SH-SY5Y (cell line): ENCODE measurements around the gene ANKK1.

Source experiments
- GATA2 ChIP-seq: IDR thresholded peaks from 2 replicates; pipeline ENCODE4 v1.6.1; 2011; ENCODE audit warnings: mild to moderate bottlenecking, low read depth, low read length
- GATA3 ChIP-seq: IDR thresholded peaks from 2 replicates; pipeline ENCODE4 v1.6.1; 2011; ENCODE audit warnings: low read depth, mild to moderate bottlenecking, low read length, moderate library complexity

ANKK1 gene, protein sequence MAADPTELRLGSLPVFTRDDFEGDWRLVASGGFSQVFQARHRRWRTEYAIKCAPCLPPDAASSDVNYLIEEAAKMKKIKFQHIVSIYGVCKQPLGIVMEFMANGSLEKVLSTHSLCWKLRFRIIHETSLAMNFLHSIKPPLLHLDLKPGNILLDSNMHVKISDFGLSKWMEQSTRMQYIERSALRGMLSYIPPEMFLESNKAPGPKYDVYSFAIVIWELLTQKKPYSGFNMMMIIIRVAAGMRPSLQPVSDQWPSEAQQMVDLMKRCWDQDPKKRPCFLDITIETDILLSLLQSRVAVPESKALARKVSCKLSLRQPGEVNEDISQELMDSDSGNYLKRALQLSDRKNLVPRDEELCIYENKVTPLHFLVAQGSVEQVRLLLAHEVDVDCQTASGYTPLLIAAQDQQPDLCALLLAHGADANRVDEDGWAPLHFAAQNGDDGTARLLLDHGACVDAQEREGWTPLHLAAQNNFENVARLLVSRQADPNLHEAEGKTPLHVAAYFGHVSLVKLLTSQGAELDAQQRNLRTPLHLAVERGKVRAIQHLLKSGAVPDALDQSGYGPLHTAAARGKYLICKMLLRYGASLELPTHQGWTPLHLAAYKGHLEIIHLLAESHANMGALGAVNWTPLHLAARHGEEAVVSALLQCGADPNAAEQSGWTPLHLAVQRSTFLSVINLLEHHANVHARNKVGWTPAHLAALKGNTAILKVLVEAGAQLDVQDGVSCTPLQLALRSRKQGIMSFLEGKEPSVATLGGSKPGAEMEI

DNA sequence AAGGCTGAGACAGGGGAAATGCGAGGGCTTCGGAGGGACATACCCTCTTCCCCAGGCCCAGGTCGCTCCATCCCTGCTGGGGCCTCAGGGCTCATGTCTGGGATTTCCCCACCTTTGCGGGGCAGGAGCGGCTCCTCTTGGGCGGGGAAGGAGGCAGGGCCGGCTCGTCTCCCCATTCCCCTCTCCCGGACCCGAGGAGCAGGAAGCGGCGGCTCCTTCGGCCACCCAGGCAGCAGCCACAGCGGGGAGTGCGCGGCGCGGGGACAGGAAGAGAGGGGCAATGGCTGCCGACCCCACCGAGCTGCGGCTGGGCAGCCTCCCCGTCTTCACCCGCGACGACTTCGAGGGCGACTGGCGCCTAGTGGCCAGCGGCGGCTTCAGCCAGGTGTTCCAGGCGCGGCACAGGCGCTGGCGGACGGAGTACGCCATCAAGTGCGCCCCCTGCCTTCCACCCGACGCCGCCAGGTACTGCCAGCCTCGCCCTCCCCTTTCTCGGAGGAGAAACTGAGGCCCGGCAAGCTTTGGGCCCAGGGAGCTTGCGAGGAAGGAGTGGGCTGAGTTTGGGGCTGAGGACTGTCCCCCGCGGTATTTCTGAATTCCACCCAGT lies at the start of gene ANKK1:
Gene ANKK1, plus strand, starts transcription at position 175 of the 607 bp plus-strand sequence. Its CDS starts 106 bp downstream, at position 281.
- TF ChIP-seq GATA3: no peak
- TF ChIP-seq GATA2: no peak

DNA sequence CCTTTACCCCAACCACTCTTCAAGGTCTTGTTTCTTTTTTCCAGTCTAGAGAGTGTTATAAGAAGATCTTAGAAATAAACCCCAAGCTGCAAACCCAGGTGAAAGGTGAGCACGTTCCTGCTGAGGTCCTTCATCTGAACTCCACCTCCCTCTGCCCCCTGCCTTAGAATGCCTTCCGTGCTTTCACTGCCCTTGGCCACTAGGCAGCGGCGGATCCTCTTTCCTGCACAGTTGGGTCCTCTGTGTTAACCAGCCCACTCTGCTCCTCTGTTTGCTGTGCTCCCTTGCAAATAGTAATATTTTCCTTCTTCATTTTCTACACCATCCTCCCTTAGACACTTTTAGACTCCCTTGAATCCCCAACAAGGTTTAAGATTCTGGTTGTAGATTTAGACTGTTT lies 48.8 kb upstream of the ANKK1 start:
- TF ChIP-seq GATA2: no peak
- no peak for TF ChIP-seq GATA3

DNA sequence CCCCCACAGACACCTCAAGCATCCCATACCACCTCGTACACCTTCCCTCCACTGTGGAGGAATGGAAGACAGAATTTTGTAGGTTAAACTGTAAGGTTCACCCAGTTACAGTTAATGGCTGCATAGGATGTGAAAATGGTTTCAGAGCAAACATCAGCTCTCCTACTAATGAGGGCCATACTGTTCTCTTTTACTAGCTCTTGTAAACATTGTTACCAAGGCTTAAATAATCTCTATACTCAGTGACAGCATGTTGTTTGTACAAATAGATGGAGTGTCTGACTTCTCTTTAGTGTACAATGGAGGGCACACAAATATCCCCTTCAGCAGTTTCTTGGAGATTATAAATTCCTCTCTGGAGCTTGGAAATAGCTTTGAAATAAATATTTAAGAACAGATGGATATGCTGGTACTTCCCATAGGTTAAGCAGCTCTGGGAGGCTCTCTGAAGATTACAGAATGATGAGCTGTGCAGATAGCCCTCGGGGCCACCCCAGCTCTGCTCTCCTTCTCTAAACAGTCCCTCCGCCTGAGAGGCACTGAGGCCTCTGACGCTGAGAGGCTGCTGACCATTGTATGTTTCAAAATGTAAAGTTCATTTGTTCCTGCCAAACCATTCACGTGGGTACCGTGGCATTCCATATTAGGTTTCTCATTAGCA lies 47.5 kb upstream of the ANKK1 start:
- TF ChIP-seq GATA3 (no peak), GATA2 (no peak)

DNA sequence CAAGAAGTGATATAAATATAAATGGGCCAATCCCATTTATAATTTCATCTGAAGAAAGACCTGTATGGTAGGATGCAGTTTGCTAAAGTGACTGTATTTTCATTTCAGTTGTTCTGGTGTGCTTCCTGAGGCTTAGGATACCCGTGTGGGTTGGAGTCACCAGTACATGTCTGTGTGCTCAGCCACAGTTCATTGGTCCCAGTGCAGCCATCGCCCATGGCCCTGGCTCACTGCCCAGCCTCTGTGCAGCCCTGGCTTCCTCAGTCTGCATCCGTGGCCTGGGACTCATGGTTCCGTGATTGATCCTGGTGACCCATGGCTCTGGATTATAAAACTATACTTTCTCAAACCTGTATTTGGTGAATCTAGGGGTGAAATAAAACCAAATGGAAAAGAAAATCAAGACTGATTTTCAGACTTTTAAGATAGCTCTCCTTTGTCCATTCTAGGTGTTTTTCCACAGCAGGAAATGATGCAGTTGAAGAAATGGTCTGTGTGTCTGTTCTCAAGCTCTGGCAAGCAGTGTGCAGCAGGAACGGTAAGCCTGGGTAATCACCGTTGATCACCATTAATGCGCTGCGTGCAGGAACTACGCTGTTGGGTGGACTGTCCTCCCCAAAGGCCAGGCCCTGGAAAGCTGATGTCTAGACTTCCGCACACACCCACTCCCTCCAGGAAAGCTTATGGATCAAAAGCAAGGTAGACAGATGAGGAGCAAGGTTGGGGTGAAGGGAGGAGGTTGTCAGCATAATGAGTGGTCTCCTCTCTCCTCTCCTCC lies 46.0 kb upstream of the ANKK1 start:
- no peak for TF ChIP-seq GATA2
- no peak for TF ChIP-seq GATA3

DNA sequence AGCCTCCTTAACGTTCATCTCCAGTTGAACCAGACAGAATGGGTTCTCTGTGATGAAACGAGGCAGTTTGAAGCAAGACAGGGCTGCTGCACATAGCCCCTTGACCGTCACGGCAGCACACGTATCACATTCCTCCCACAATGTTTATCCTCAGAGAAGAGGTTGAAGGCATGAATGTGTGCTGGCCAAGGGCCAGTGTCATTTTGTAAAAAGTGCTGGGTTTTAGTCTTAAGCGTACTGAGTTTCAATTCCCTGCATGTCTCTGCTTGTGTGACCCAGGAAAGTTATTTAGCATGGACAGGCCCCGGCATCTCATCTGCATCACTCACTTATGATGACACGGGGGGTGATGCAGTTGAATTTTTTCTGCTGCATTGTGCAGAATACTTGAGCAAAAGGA lies 41.6 kb upstream of the ANKK1 start:
- TF ChIP-seq GATA2 (no peak), GATA3 (no peak)

DNA sequence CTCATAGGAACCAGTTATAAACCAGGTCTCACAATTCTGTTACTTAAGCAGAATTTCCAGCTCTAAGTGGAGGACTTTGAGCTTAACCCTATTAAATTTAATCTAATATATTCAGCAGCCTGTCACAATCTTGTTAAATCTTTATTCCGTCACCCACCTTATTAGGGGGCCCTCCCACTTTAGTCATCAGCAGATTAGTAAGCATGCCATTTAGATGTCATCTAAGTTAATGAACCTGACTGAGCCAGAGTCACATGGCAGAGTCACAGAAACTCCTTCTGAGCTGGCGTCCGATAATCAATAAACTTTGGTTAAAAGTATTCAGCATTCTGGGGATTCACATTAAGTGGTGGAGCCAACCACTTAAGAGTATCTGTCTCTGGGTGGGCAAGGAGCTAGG lies 38.1 kb upstream of the ANKK1 start:
- no peak for TF ChIP-seq GATA3

DNA sequence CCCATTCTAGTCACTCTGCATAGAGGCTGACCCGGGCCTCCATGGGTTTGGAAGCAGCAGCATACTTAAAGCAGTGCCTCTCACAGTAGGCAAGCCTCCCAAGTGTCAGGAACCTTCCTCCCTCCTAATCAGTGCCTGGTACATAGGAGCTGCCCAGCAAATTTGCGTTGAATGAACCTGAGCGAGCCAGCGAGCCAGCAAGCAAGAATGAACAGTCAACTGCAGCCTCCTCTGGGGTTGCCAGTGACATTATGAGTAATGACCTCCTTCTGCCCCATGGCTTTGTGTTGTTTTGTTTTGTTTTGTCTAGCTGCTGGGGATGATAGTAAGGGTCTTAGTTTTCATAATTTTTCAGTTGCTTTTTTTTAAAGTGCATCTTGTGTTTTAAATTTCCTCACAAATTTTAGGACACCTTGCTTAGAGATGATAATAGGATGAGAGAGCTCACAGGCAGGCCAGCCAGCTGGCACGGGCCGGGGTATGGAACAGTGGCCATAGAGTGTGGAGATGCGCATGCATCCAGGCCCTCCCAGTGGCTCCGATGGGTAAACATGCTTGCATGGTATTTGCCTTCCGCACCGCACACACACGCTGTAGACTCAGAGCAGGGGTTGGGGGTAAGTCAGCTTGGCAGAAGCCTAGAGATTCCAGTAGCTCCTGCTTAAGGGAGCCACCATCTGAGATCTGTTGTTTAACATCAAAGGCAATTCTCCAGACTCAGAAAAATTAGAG lies 37.1 kb upstream of the ANKK1 start:
- no peak for TF ChIP-seq GATA3
- TF ChIP-seq GATA2: no peak

DNA sequence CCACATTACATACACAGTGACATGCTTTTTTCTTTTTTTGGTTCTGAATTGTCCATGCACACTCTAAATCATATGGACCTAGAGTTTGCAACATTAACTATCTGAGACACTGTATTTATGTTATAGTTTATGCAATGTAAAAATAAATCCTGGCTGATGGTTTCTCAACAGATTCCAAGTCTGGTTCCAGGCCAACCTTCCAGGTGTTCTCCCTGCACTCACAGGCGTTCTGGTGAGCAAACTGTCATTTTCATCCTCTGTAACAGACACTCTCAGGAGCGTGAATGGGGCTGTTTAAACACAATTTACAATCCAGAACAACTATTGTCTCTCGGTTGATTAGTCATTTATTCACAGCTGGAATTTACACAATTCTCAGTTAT lies 36.5 kb upstream of the ANKK1 start:
- no peak for TF ChIP-seq GATA3
- TF ChIP-seq GATA2: no peak

DNA sequence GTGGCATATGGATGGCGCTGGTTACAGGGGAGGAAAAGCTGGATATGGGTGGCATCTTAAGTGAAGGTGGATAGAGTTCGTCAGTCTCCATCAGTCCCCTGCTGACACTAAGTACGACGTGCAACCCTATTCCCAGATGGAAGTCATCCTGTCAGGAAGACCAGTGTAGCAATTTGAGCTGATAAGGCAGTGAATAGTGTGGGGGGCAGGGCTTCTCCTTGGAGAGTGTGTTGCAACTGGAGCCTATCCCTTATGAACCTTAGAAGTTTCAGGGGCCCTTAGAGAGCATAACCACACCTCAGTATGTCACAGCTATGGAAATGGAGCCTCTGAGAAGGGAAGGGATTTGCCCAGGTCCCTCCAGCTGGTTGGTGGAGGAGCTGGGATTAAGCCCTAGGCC lies 36.1 kb upstream of the ANKK1 start:
- TF ChIP-seq GATA2: no peak
- no peak for TF ChIP-seq GATA3

DNA sequence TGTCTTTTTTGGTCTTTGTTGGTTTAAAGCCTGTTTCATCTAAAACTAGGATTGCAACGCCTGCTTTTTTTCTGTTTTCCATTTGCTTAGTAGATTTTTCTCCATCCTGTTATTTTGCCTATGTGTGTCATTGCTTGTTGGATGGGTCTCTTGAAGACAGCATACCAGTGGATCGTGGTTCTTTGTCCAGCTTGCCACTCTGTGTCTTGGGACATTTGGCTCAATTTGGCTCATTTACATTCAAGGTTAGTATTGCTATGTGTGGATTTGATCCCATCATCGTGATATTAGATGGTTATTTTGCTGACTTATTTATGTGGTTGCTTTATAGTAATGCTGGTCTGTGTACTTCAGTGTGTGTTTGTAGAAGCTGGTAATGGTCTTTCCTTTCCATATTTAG lies 31.4 kb upstream of the ANKK1 start:
- TF ChIP-seq GATA3: no peak
- TF ChIP-seq GATA2: no peak

DNA sequence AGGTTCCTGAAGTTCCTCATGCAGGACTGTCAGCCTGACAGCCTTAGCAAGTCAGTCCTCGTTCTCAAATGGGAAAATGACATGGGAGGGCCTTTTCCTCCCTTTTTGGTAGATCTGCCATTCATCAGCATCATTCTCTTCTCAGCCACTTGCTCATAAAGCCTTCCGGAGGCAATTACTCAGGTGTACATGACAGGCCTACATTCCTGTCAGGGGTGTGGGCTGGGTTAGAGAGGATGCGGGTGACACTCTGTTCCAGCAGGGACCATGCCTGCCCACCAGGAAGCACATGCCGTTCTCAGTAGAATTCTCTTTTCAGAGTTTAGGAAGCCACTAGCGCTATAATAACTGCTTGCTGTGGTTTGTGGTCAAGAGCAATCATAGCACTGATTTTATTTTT lies 24.2 kb upstream of the ANKK1 start:
- TF ChIP-seq GATA3: no peak
- TF ChIP-seq GATA2: no peak

DNA sequence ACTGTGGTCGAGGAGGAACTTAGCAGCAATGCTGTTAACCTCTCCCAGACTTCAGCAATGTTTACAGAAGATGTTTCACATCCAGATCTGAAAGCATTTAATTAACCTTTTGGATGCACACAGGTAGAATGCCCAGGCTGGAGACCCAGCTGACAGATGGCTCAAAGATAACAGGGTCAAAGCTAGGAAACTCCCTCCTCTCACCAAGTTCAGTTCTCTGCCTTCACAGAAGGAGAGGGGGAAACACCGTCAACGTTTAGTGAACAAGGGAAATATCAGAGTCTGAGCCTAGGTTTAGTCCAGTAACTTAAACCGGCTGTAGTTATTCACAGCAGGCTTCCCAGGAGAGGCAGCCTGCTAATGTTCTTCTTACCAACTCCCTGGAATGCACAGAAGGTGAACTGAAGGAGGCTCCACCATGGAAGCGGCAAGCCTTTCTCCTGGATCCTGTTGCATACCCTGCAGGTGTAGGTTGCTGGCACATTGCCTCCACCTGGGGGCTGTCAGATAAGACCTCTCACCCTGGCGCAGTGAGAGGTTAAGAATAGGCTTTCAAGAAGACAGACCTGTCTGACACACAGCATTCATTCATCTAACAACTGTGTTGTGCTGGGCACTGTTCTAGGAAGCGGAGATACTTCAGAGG lies 23.5 kb upstream of the ANKK1 start:
- no peak for TF ChIP-seq GATA3
- no peak for TF ChIP-seq GATA2
